NCI-H748 (cell line): ENCODE results near the gene DMAC2.
A peak's percentile ranks its signal among the peaks of the same experiment; 100 is the strongest.
"Not testable (repeated sequence)": the region's sequence is repeated elsewhere in the genome, so short reads cannot be mapped to it uniquely, and the experiment has no call there.

Experiments
- DNase-seq: peaks from one replicate; lab custom pipeline; 2025; ENCODE audit not compliant: unreplicated experiment; lab: John Stamatoyannopoulos, UW

Gene DMAC2

DNA sequence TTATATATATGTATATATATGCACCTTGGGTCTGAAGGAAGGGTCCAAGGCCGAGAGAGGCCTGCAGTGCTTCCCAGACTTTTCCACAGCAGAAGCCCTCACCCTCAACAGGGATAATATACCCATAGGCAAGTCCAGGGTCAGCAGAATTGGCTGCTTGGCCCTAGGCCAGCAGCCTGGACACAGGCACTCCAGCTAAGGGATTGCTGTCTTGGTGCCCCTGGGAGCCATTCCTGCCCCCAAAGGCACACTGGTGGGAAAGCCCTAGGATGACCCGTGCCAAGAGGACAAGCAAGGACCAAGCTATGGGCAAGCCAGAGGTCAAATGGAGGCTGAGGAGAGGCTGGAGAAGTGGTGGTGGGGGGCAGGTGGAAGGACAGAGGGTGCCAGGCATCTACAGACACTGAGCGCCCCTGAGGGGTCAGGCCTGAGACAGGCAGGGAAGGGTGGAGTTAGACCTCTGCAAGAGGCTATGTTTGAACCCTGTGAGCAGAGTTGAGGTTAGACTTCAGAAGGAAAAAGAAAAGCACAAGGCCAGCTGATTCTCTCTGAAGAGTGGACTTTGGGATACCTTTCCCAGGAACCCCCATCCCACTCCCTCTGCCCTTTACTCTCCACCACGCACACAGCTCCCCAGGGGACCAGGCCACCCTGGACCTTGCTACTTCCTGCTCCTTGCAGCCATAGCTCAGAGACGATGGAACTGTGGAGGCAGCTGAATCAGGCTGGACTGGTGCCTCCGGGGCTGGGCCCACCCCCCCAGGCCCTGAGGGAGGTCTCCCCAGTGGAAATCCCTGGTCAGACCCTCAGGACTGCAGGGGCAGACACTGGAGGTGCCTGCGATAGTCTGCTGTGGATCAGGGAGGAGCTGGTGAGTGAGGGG lies 3.0 kb upstream of the DMAC2 start, which contains the start of gene ERICH4:
TSS of gene ERICH4 (plus strand) at position 684 of the 883 bp plus-strand sequence. CDS start at position 698, 14 bp downstream.
- no peak for DNase-seq

DNA sequence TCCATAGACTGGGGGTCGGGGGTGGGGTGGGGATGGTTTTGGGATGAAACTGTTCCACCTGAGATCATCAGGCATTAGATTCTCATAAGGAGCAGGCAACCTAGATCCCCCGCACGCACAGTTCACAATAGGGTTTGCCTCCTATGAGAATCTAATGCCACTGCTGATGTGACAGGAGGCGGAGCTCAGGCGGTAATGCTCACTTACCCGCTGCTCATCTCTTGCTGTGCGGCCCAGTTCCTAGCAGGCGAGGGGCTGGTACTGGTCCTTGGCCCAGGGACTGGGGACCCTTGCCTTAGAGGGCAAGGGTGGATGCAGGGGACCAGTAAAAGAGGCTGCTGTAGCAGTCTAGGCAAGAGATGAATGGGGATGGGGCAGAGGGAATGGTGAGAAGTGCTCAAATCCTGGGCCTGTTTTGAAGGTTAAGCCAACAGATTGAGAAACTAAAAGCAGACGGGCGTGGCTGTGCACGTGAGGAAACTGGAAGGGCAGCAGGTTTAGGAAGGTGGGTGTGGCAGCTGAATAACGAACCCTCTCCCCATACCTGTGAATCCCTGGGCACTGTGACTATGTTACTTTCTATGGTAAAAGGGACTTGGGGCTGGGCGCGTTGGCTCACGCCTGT lies 1.7 kb upstream of the DMAC2 start:
- no peak for DNase-seq

DNA sequence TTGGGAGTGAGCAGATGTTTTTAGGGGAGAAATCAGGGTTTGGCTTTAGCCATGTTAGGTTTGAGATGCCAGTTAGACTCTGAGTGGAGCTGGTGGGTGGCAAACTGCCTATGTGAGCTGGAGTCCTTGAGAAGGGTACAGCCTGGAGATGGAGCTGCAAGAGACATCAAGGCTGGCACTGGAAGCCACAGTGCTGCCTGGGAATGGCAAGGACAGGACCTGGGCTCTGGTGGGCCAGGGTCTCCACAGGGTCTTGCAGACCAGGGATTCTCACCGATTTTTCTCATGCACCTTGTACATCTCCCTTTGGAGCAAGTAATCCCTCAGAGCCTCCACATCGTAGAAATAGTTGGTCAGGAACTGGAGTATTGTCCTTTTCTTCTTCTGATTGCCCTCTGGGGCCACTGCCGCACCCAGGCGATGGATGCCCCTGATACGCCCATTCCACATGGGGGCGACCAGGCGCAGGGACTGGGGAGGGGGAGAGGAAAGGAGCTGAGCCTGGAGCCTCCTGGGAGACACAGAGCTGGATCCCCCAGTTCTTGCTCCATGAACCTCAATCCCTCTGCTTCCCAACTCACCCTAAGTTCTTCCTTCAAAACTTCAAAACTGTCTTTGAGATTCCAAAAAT lies 1.7 kb downstream of the DMAC2 start:
- no peak for DNase-seq

DNA sequence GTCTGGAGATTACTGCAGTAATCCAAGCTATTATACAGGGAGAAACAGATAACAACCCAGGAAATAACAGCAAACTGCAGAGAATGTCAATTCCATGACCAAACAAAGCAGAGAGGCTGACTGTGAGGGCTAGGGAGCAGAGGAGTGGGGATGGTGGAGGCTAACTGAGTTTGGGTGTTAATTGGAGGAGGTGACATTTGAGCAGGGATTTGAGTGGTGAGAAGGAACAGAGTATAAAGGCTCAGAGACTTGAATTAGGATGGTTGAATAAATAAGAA lies 3.1 kb downstream of the DMAC2 start:
- no peak for DNase-seq

DNA sequence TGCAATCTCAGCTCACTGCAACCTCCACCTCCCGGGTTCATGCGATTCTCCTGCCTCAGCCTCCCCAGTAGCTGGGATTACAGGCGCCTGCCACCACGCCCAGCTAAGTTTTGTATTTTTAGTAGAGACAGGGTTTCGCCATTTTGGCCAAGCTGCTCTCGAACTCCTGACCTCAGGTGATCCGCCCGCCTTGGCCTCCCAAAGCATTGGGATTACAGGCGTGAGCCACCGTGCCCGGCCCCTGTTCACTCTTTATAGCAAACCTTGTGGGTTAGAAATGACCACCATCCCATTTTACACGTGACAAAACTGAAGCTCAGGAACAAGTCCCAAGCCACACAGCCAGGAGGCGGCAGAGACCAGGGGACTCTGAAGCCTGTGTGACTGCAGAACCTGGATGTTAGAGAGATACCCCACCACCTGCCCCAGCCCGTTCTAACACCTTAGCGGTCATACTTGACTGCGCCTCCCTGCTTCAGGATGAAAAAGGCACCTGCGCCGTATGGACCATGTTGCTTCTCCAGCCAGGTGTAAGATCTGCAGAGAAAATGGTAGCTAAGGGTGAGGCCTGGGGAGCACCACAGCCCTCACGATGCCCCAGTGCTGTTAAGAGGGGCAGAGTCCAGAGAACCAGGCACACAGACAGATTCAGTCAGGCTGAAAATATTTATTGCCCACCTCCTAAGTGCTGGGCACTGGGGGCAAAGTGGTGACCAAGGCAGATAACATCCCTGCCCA lies 3.6 kb downstream of the DMAC2 start:
- DNase-seq: no peak

DNA sequence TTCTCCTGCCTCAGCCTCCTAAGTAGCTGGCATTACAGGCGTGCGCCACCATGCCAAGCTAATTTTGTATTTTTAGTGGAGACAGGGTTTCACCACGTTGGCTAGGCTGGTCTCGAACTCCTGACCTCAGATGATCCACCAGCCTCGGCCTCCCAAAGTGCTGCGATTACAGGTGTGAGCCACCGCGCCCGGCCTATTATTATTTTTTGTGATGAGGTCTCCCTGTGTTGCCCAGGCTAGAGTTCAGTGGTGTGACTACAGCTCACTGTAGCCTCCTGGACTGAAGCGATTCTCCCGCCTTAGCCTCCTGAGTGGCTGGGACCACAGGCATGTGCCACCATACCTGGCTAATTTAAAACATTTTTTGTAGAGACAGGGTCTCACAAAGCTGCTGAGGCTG lies 4.3 kb downstream of the DMAC2 start:
- not testable (repeated sequence) for DNase-seq

DNA sequence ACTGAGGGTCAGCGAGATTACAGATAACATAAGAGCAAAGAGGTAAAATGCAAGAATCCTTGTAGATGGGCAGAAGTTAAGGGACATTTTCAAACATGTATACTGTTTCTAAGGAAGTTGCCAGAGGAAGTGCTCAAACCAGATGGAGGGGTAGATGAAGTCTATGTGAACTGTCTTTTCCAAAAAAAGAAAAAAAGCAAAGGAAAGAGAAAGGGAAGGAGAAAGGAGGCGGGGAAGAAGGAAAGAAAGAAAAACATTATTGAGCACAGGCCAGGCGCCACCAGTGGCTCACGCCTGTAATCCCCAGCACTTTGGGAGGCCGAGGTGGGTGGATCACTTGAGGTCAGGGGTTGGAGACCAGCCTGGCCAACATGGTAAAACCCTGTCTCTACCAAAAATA lies 5.3 kb downstream of the DMAC2 start:
- DNase-seq: no peak

DNA sequence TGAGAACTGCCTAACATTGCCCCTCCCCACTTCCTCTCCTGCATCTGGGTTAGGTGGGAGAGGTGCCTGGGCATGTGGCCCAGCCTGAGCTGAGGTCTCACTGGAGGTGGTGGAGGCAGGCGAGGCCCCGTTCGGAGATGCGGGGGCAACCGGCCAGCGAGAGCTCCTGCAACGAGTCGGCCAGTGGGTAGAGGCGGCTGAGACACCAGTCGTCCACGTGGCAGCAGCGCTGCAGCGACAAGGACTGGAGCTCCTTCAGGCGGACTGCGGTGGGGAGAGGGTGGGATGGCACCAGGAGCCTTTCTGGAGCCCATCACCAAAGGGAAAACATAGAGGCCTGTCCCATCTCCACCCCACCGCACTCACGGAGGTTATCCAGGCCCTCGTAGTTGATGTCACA lies 6.5 kb downstream of the DMAC2 start:
- no peak for DNase-seq

DNA sequence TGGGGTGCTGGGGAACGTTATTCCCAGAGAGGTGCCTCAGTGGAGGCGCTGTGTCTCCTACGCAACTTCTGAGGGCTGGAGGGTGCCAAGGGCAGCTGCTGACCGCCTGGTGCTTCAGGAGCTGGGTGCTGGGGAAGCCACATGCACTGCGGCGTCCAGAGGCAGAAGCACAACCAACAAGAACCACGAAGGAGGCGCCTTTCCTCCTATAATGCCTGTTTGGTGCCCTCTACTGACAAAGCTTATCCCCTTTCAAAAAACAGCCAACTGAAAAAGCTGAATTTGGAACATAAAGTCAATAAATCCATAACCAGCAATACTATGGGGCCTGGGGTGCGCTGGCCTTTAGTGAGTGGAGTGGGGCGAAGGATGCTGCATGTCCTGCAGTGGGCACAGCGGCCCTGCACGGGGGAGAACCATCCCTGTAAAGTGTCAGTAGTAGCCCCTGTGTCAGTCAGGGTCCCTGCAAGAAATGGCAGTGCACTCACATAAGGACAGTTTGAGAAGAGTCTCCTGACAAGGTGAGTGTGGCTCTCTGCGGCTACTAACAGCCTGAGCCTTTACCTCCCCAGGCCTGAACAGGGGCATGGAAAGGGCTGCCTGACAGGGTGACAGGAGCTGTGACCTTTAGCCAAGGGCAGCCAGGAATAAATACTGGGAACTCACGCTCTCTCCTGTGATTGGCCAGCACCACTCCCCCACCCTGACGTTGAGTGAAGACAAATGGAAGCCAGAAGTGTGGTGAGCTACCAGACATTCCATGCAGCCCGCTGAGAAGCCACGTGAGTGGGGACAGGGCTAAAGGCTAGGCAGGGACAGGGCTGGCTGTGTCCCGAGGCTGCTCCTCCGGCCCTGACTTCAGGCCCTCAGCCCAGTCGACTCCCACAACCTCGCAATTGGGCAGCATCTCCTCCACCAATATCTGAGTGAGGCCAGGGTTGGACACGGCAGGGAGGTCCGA lies 8.0 kb downstream of the DMAC2 start:
- DNase-seq: no peak

DNA sequence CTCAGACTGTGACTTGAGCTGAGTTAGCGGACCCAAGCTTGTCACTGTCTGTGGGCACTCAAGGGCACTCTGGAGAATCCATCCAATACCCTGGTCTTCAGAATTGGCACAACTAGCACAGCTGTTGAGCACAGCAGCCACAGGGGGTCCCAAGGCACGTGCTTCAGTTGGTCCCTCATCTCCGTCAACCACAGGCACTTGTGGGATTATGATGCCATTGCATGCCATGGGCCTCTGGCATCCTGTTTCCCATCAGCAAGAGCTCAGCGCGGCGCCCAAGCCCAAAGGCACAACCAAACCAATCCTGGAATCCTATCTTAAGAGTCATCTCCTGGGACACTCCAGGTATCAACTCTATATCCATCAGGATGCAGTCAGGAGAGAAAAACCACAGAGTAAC lies 8.8 kb downstream of the DMAC2 start:
- DNase-seq: no peak

DNA sequence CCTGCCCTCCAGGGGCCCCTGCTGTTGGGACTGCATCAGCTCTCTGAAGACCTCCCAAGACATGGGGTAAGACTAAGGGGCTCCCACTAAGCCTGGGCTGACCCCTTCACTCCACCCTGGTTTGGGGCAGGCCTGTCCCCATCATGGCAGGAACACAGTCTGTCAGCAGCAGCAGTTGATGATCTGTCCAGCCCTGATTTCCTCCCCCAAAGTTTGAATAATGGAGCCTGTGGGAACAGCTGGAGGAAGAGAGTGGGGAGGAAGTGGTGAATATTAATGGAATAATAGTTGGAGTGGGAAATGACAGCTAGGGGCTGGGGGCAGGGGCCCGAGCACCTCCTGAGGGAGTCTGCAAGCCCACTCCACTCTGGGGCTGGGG lies 11.2 kb downstream of the DMAC2 start:
- no peak for DNase-seq

DNA sequence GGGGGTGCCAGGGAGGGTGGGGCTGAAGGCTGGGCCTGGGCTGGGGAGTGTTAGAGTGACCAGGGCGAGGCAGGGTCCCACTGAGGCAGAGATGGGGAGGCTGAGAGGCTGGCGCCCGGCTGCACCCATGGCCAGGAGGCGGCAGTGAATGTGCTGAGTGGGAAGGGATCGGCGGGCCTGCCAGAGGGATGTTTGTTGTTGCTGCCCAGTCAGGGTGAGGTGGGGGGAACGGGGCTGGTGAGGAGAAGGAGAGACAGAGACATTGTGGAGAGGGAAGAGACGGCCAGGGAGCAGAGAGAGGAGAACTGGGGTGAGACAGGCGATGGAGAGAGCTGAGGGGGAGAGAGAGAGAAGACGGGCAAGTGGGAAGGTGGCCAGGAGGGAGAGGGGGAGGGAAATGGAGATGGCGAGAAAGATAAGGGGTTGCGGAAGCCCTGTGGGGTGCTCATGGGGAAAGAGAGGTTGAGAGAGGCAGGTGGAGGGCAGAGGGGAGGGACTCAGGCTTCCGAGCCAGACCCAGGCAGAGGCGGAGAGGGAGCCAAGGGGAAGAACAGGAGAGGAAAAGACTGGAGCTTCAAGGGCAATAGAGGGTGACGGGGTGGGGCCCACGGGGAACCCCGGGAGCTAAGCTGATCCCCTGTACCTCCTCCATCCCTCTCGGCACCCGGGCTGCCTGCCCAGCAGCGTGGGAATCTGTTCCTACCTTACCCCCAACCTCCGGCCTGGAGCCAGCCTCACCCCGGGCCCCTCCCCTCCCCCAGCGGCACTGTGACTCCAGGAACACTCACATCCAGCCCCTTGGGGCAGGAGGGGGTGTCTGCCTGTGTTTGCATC lies 11.8 kb downstream of the DMAC2 start:
- no peak for DNase-seq

DNA sequence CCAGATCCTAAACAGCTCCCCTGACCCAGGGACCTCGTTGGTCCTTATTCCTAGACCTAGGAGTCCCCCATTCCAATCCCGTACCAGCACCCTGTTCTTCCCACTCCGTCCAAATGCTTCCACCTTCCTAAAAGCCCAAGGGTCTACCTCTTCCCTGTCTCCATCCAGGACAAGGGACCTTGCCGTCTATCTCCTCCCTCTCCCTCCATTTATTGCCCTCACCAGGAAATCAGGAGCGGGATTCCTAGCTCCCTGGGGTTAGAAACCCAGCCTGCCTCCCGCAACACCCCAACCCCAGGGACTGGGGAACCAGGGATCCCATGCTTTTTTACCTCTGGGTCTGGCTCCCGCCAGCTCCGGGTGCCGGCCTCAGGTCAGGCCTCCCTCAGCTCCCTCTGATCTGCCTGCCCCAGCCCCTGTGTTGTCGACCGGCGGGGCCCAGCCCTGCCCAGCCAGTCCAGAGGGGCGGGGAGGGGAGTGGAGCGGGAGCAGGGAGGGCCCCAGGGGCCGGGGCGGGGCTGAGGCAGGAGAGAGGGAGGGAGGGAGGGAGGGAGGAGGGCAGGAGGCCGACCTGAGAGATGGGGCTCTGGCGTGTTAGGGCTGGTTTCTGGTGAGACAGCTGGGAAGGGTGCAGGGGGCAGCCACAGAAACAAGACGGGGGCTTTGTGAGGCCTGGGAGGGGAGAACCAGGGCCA lies 12.6 kb downstream of the DMAC2 start, which contains the start of gene B3GNT8:
TSS of gene B3GNT8 (minus strand) at position 423 of the 695 bp plus-strand sequence. CDS start 596 bp downstream, outside the sequence.
- peak; percentile 70 for DNase-seq

DNA sequence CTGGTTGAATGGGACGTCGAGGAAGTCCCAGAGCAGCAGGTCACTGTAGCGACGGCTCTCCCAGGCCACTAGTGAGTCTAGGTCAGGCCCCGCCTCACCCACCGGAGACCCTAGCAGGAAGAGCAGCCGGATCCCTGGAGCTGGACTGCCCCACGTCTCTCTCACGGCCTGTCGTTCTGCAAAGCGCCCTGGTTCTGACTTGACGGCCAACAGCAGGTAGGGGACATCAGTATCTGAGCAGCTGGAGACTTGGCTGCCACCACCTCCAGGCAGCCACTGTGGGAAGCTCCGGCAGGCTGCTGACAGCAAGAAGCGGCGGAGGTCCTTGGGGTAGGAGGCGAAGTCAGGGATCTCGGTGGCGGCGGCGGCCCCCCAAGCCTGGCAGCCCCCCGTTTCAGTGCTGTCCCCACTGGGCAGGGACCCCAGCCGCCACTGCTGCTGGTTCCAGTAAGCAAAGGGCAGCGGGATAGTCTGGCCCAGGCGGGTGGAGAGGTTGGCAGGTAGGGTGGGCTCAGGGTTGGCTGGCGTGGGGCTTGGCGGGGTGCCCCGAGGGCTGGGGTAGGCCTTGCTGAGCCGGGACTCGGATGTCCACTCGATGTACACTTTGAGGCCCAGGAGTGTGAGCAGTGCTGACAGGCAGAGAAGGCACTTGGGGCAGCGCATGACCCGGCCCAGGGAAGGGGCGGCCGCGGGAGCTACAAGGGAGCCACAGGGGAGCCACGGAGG lies 13.4 kb downstream of the DMAC2 start:
- DNase-seq: no peak

DNA sequence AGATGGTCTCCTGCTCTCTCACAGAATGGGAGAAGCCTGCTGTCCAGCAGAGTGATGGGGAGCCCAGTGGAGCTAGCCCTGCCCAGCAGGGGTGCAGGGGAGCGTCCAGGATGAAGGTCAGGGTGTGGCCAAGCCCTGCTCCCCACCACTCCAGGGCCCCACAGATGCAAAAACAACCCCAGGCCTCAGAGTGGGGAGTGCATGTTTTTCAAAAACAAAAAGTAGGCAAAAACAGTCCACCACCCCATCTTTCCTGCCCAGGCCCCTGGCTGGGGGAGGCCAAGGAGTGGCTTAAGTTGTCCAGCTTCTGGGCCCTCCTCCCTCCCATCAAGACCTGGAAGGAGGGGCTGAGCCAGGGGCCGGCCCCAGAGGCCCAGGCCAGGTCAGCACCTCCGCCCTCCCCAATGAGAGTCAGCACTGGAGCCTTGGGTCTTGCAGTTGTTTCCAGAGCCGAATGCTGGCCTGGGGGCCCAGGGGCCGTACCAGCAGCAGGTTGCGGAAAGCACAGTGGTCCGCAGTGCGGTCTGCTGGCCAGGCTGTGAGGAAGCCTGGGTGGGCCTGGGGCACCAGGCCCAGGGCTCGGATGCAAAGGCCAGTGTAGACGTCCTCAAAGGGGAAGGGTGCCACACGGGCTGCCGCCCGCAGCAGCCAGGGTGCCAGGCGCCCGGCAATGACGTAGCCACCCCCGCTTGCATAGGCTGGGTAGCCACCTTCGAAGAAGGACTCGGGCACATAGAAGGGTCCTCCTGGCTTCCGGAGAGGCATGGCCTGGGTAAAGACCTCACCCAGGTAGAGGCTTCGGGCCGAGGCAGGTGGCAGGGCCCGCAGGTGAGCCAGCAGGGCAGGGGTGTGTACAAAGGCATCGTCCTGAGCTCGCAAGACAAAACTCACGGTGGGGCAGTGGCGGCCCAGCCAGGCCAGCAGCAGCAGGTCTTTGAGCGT lies 14.3 kb downstream of the DMAC2 start:
- DNase-seq: no peak

DNA sequence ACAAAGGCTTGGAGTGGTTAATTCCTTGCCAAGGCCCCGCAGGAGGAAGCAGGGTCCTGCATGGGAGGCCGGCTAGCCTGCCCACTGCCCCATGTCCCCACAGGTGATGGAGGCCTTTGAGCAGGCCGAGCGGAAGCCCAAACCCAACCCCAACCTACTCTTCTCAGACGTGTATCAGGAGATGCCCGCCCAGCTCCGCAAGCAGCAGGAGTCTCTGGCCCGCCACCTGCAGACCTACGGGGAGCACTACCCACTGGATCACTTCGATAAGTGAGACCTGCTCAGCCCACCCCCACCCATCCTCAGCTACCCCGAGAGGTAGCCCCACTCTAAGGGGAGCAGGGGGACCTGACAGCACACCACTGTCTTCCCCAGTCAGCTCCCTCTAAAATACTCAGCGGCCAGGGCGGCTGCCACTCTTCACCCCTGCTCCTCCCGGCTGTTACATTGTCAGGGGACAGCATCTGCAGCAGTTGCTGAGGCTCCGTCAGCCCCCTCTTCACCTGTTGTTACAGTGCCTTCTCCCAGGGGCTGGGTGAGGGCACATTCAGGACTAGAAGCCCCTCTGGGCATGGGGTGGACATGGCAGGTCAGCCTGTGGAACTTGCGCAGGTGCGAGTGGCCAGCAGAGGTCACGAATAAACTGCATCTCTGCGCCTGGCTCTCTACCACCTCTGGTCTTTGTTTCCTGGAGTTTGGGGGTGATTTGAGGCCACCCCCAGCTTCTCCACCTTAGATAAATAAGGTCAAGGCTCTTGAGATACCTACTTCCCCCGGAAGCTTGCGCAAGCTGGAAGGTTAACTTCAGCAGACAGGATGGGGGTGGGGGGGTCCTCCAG lies 15.2 kb downstream of the DMAC2 start:
- no peak for DNase-seq
